Fibroblast of lung (primary cell): ENCODE measurements around the gene CACNA1F. TPM values are rescaled to one million over a fixed set of nuclear protein-coding genes. Genes with fewer than 3 reads are reported as not detected.

Source experiments
- DNase-seq, 2 donors: peaks; one replicate each; pipeline versions ENCODE4 v3.0.0 to v3.0.0-alpha.2; 2010; ENCODE audit warnings: low read depth in 2 of 2
- H2AFZ ChIP-seq: 2 replicates; pipeline ENCODE4 v1.5.1; 2012; ENCODE audit warnings: low read length, control low read depth, inconsistent platforms
- H3K27ac ChIP-seq: 2 replicates; pipeline ENCODE4 v1.5.1; 2011; ENCODE audit warnings: low read length, control low read depth; ENCODE audit not compliant: insufficient read depth
- H3K27me3 ChIP-seq: 2 replicates; pipeline ENCODE4 v1.5.1; 2011; ENCODE audit warnings: mild to moderate bottlenecking, low read length; ENCODE audit not compliant: control insufficient read depth, insufficient read depth
- H3K36me3 ChIP-seq: 2 replicates; pipeline ENCODE4 v1.5.1; 2011; ENCODE audit warnings: low read length; ENCODE audit not compliant: control insufficient read depth, insufficient read depth
- H3K4me1 ChIP-seq: 2 replicates; pipeline ENCODE4 v1.5.1; 2011; ENCODE audit warnings: low read length; ENCODE audit not compliant: control insufficient read depth, insufficient read depth; ENCODE audit errors: extremely low read depth
- H3K4me2 ChIP-seq: 2 replicates; pipeline ENCODE4 v1.5.1; 2011; ENCODE audit warnings: low read length, control low read depth; ENCODE audit not compliant: insufficient read depth; ENCODE audit errors: extremely low read depth
- H3K4me3 ChIP-seq, 4 experiments: fragments of 200-600 bp in 1 of 4; sonication (generic) in 1 of 4; replicated peaks in 1 of 4; 2 replicates each; pipeline ENCODE4 v1.5.1; 2011 to 2016; ENCODE audit warnings: low read length in 4 of 4, low read depth in 3 of 4, mild to moderate bottlenecking in 3 of 4, control low read depth in 2 of 4, inconsistent platforms in 1 of 4, mixed read lengths in 1 of 4; ENCODE audit not compliant: insufficient read depth in 1 of 4; ENCODE audit errors: control extremely low read depth in 1 of 4
- H3K79me2 ChIP-seq: 2 replicates; pipeline ENCODE4 v1.5.1; 2012; ENCODE audit warnings: mild to moderate bottlenecking, low read length, inconsistent platforms; ENCODE audit not compliant: control insufficient read depth, insufficient read depth
- H3K9ac ChIP-seq: 2 replicates; pipeline ENCODE4 v1.5.1; 2011; ENCODE audit warnings: mild to moderate bottlenecking, low read length, control low read depth; ENCODE audit not compliant: insufficient read depth
- H3K9me3 ChIP-seq: 2 replicates; pipeline ENCODE4 v1.5.1; 2012; ENCODE audit warnings: low read depth, low read length; ENCODE audit not compliant: control insufficient read depth, insufficient read depth
- H4K20me1 ChIP-seq: 2 replicates; pipeline ENCODE4 v1.5.1; 2011; ENCODE audit warnings: low read length; ENCODE audit not compliant: control insufficient read depth, insufficient read depth; ENCODE audit errors: extremely low read depth
- EZH2 ChIP-seq: IDR thresholded peaks from 2 replicates; pipeline ENCODE4 v1.5.1; 2012; ENCODE audit warnings: low read length, control low read depth, mild to moderate bottlenecking; ENCODE audit errors: missing control alignments
- polyA plus RNA-seq, 2 donors: library from polyadenylated mRNA; depleted of rRNA in 1 of 2; stranded (reverse) in 1 of 2; unstranded in 1 of 2; fragments of >200 nt; gene quantifications; 2 replicates each; pipeline ENCODE4 v1.2.1, GENCODE V29; 2011 to 2012; ENCODE audit warnings: missing spikeins in 1 of 2
- total RNA-seq: library from RNA; depleted of rRNA; stranded (reverse); fragments of >200 nt; gene quantifications from 2 replicates; pipeline ENCODE4 v1.2.1, GENCODE V29; 2014
- TF ChIP-seq, protein P1 (sequence below), 2 donors: IDR thresholded peaks in 1 of 2; conservative IDR thresholded peaks in 1 of 2; 1 replicate in 1 of 2; 2 replicates in 1 of 2; pipeline ENCODE4 v1.5.1; 2011 to 2012; ENCODE audit warnings: low read length in 2 of 2, control low read depth in 1 of 2, inconsistent platforms in 1 of 2, low read depth in 1 of 2, mild to moderate bottlenecking in 1 of 2

CACNA1F gene
- total and polyA plus RNA-seq, 2 donors (not counting 1 experiment from before 2014, with no cell fraction given) = 0.17 TPM; not detected in 1

- peak within 1 kb of the TSS in 3 of 4 experiments; percentile 2 to 52 (median 42) for H3K4me3 ChIP-seq
- H3K4me1 ChIP-seq = no peaks in the 10 kb centered on the region
- H3K9ac ChIP-seq = no peak within 1 kb of the TSS
- peak within 1 kb of the TSS; percentile 60 for H2AFZ ChIP-seq
- no peaks in the 10 kb centered on the region for H3K27me3 ChIP-seq
- H3K9me3 ChIP-seq = no peaks in the 10 kb centered on the region
- H3K27ac ChIP-seq = no peak within 1 kb of the TSS
- H3K79me2 ChIP-seq = no peaks in the 10 kb centered on the region
- TF ChIP-seq EZH2 = no peak
- TF ChIP-seq, protein P1, sequence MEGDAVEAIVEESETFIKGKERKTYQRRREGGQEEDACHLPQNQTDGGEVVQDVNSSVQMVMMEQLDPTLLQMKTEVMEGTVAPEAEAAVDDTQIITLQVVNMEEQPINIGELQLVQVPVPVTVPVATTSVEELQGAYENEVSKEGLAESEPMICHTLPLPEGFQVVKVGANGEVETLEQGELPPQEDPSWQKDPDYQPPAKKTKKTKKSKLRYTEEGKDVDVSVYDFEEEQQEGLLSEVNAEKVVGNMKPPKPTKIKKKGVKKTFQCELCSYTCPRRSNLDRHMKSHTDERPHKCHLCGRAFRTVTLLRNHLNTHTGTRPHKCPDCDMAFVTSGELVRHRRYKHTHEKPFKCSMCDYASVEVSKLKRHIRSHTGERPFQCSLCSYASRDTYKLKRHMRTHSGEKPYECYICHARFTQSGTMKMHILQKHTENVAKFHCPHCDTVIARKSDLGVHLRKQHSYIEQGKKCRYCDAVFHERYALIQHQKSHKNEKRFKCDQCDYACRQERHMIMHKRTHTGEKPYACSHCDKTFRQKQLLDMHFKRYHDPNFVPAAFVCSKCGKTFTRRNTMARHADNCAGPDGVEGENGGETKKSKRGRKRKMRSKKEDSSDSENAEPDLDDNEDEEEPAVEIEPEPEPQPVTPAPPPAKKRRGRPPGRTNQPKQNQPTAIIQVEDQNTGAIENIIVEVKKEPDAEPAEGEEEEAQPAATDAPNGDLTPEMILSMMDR (conservative IDR thresholded peaks at IDR 0.05 in 1 of 2, IDR thresholded peaks at IDR 0.05 in 1 of 2; ENCODE audit: low read depth in 1 of 2, low read length in 2 of 2) = no peak
- DNase-seq = peak; percentile 79 to 81
- H4K20me1 ChIP-seq = no peaks in the 10 kb centered on the region
- no peaks in the 10 kb centered on the region for H3K36me3 ChIP-seq
- H3K4me2 ChIP-seq = peak within 1 kb of the TSS; percentile 51
Observed at GRCh38 chrX:49199906-49200771, 33.0 kb downstream of the CACNA1F start, which contains the start of gene SYP. SYP (minus strand) TSS chrX:49200193; CDS start chrX:49200186, 7 bp downstream.

GRCh38 chrX:49199315-49199595 lies 33.9 kb downstream of the CACNA1F start:
- no peak for TF ChIP-seq EZH2
- TF ChIP-seq, protein P1 (conservative IDR thresholded peaks at IDR 0.05 in 1 of 2, IDR thresholded peaks at IDR 0.05 in 1 of 2; ENCODE audit: low read depth in 1 of 2, low read length in 2 of 2) = no peak
- no peak overlapping the region for H2AFZ ChIP-seq
- no peak overlapping the region for H3K4me2 ChIP-seq
- H3K9ac ChIP-seq = no peak overlapping the region
- no peaks in the 10 kb centered on the region for H4K20me1 ChIP-seq
- H3K9me3 ChIP-seq = no peaks in the 10 kb centered on the region
- no peaks in the 10 kb centered on the region for H3K36me3 ChIP-seq
- no peaks in the 10 kb centered on the region for H3K27me3 ChIP-seq
- DNase-seq = no peak
- no peak overlapping the region for H3K27ac ChIP-seq
- no peaks in the 10 kb centered on the region for H3K4me1 ChIP-seq
- H3K79me2 ChIP-seq = no peaks in the 10 kb centered on the region
- H3K4me3 ChIP-seq = no peak overlapping the region

GRCh38 chrX:49198540-49199314 lies 34.4 kb downstream of the CACNA1F start:
- Histone ChIP-seq H3K36me3 (no peaks in the 10 kb centered on the region), H3K9ac (no peak overlapping the region), H3K4me1 (no peaks in the 10 kb centered on the region), H3K4me2 (no peak overlapping the region), H2AFZ (no peak overlapping the region), H3K27ac (no peak overlapping the region), H3K27me3 (no peaks in the 10 kb centered on the region), H3K9me3 (no peaks in the 10 kb centered on the region), H4K20me1 (no peaks in the 10 kb centered on the region), H3K4me3 (no peak overlapping the region), H3K79me2 (no peaks in the 10 kb centered on the region)
- TF ChIP-seq, protein P1 (conservative IDR thresholded peaks at IDR 0.05 in 1 of 2, IDR thresholded peaks at IDR 0.05 in 1 of 2; ENCODE audit: low read depth in 1 of 2, low read length in 2 of 2) = no peak
- no peak for TF ChIP-seq EZH2
- DNase-seq = no peak
